Thyroid gland (tissue), 4 donors: ENCODE data around the gene TIAM2.

Experiments
- POLR2A ChIP-seq, 2 donors: fragments of 450-650 bp; IDR thresholded peaks; one replicate each; pipeline ENCODE4 v1.6.1; 2017; ENCODE audit warnings: antibody characterized with exemption in 2 of 2, mild to moderate bottlenecking in 2 of 2, moderate library complexity in 1 of 2
- TF ChIP-seq, protein P1 (sequence below), 6 experiments: fragments of 200-600 bp in 3 of 6; fragments of 450-650 bp in 3 of 6; sonication (generic) in 3 of 6; IDR thresholded peaks; one replicate each; pipeline ENCODE4 v1.5.1; 2016 to 2019; ENCODE audit warnings: antibody characterized with exemption in 6 of 6, mild to moderate bottlenecking in 2 of 6, inconsistent platforms in 1 of 6, moderate library complexity in 1 of 6

DNA sequence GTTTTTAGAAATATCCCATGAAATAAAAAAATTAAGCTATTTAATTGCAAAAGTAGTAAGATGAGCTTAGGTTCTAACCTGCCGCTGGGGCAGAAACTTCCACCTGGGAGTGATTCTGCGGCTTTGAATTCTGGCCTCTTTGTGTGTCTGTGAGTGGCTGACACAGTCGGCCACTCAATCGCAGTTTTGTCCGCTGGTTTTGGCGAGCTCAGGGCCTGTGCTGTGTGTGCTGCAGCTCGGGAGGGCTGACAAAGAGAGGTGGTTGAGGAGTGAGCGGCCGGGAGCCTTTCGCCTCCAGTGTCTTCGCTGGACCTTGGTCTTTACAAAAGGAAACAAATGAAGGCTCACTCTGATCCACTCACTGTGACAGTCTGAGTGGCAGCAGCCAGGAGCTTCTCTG, 128.4 kb downstream of the TIAM2 start:
- TF ChIP-seq, protein P1, sequence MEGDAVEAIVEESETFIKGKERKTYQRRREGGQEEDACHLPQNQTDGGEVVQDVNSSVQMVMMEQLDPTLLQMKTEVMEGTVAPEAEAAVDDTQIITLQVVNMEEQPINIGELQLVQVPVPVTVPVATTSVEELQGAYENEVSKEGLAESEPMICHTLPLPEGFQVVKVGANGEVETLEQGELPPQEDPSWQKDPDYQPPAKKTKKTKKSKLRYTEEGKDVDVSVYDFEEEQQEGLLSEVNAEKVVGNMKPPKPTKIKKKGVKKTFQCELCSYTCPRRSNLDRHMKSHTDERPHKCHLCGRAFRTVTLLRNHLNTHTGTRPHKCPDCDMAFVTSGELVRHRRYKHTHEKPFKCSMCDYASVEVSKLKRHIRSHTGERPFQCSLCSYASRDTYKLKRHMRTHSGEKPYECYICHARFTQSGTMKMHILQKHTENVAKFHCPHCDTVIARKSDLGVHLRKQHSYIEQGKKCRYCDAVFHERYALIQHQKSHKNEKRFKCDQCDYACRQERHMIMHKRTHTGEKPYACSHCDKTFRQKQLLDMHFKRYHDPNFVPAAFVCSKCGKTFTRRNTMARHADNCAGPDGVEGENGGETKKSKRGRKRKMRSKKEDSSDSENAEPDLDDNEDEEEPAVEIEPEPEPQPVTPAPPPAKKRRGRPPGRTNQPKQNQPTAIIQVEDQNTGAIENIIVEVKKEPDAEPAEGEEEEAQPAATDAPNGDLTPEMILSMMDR (IDR thresholded peaks at IDR 0.05): no peak
- no peak for TF ChIP-seq POLR2A (IDR thresholded peaks at IDR 0.05)
